Measurements from ENCODE around the gene EXOSC6.
A peak's percentile ranks its signal among the peaks of the same experiment; 100 is the strongest.
"Not testable (repeated sequence)": the region's sequence is repeated elsewhere in the genome, so short reads cannot be mapped to it uniquely, and the experiment has no call there.

The EXOSC6 gene

DNA sequence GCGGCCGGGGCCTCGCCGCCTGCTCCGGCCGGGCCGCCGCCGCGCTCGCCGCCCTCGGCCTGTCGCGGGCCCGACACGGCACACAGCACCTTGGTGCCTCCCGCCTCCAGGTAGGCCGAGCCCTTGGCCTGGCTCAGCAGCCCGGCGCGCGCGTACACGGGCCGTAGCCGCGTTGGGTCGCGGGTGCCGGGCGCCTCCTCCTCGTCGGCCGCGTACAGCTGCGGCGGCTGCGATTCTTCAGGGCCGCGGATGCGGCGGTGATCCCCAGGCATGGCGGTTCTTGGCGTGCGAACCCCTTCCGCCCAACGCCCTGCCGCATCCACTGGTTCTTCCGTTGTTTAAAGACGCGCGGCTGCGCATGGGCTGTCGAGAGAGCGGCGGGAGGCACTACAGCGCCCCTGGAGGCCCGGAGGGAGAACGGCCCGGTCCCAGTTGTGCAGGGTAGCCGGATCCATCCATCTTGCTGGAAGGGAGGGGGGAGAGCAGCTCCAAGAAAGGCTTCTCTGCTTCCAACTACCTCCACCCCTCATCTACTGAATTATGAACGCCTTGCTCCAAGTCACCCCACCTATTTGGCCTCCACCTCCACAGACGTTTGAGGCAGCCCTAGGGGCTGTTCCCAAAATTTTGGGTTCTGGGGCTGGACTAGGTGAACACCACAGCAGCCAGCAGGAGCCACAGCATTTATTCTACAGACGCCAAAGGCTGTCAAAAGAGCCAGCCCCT, at the start of gene EXOSC6:
TSS of gene EXOSC6 (minus strand) at position 312 of the 726 bp plus-strand sequence. CDS start at position 272, 40 bp downstream.
- DNase-seq (ENCODE audit: low read depth): peak; percentile 85

DNA sequence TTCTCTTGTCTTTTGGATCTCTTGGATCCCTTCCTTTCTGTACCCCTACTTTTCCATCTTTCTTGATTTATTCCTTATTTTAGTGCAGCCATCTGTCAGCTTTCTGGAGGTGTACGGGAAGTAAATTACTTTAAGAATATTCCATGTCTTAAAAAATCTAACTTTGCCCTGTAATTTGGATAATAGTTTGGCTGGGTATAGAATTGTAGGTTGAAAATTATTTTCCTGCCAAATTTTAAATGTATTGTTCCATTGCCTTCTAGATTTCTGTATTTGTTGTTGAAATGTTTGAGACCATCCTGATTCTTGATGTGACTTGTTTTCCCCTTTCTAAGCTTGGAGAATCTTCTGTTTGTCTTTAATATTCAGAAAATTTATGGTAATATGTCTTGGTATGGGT, 49.4 kb upstream of the EXOSC6 start:
- DNase-seq (ENCODE audit: low read depth): no peak

DNA sequence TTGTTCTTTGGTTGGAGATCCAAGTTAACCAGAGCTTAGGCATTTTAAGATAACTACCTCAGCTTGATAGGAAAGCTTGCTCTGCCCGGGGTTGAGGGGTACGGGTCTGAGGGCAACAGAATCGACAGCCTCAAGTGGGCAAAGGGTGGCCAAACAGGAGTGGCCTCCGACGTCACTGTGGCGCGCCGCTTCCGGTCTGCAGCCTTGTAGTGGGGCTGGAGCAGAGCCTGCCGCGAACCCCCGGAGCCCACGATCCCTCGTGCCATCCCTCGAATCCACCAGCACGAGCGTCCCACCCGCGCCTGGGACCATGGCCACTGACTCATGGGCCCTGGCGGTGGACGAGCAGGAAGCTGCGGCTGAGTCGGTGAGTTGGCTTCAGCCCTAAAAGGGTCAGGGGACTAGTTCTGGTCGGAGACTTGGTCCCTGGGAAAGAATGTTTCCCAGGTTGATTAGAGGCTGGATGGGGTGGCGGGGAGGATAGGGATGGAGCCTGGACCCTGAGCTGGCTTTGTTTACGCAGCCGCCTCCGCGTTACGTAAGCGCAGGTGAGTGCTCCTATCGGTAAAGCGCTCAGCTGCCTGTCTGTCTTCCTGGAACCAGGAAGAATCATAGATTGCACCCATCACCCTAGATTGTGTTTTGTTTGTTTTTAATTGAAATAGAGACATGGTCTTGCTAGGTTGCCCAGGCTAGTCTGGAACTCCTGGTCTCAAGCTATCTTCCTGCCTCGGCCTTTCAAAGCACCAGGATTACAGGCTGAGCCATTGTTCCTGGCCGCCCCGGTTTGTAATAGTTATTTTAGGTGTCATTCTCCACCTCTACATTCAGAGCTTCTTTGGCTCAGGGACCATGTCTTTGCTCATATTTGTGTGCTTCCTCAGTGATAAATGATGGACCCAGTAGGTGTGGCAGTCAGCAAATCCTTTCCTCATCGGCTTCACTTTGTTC, 47.5 kb upstream of the EXOSC6 start, which contains the start of gene DDX19B:
TSS of gene DDX19B (plus strand) at position 199 of the 951 bp plus-strand sequence. CDS start at position 311, 112 bp downstream.
- peak; percentile 50 for DNase-seq (ENCODE audit: low read depth)

DNA sequence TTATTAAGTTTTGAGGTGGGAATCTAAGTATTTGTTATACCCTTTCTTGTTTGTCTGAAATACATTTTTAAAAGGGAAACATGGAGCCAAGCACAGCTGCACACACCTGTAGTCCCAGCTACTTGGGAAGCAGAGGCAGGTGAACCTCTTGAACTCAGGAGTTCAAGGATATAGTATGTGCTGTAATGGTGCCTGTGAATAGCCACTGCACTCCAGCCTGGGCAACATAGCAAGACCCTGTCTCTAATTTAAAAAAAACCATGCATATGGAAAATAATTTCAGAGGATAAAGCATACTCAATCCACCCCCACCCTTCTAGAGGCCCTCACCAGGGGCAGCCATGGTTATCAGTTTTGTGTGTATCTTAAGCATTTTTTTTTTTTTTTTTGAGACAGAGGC, 43.9 kb upstream of the EXOSC6 start:
- no peak for DNase-seq (ENCODE audit: low read depth)

DNA sequence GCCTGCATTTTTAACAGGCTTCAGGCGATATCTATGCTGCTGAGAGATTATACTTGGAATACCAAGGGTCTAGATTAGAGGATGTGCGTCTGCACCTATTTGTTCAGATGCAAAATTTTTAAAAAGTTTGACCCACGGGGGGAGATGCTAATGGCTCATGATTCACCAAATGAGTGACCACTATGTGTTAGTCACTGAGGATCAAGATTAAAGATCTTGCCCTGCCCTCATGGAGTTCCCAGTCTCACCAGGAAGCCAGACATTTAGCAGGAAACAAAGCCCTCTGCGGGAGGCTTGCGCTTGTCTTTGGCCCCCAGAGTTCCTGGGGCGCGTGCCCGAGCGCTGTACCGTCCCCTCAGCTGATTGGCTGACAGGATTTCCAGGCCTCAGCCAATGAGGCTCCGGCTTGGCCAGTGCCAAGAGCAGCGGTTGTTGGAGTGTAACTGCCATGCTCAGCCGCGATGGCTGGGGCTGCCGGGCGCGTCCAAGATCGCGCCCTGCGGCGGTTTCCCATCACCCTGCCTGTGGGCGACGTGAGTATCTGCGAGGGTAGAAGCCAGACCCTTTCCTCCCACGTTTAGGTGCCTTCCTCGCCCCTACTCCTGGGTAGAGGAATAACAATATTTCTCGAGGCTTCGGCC, 42.8 kb upstream of the EXOSC6 start:
- DNase-seq (ENCODE audit: low read depth): no peak

DNA sequence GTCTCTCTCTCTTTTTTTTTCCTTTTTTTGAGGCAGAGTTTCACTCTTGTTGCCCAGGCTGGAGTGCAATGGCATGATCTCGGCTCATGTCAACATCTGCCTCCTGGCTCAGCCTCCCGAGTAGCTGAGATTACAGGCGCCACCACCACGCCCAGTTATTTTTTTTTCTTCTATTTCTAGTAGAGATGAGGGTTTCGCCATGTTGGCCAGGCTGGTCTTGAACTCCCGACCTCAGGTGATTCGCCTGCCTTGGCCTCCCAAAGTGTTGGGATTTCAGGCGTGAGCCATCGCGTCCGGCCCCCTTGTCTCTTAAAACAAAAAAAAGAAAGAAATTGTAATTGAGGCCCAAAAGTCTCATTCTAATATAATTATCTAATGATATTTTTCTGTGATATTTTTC, 40.4 kb upstream of the EXOSC6 start:
- DNase-seq (ENCODE audit: low read depth): not testable (repeated sequence)

DNA sequence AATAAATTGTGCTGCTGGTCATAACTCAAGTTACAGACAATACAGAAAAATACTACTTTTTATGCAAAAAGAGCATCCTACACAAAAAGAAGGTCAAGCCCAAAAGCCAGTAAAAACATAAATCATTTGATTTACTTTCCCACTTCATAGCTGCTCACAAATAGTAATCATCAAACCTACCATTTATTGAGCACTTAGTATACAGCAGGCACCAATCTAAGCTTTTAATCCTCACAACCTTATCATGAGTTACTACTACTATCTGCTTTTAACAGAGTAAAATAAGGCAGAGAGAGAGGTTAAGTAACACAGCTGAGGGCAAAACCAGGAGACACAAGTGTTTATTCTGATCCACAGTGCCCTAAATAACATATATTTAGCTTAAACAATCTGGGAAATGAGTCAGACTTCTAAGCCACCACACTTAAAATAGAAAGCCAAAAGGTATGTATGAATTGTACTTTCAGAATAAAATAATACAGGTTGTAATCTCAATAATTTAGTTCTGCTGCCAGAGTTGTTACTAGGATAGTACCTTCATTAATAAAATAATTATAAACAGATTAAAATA, 39.3 kb upstream of the EXOSC6 start:
- DNase-seq (ENCODE audit: low read depth): no peak

DNA sequence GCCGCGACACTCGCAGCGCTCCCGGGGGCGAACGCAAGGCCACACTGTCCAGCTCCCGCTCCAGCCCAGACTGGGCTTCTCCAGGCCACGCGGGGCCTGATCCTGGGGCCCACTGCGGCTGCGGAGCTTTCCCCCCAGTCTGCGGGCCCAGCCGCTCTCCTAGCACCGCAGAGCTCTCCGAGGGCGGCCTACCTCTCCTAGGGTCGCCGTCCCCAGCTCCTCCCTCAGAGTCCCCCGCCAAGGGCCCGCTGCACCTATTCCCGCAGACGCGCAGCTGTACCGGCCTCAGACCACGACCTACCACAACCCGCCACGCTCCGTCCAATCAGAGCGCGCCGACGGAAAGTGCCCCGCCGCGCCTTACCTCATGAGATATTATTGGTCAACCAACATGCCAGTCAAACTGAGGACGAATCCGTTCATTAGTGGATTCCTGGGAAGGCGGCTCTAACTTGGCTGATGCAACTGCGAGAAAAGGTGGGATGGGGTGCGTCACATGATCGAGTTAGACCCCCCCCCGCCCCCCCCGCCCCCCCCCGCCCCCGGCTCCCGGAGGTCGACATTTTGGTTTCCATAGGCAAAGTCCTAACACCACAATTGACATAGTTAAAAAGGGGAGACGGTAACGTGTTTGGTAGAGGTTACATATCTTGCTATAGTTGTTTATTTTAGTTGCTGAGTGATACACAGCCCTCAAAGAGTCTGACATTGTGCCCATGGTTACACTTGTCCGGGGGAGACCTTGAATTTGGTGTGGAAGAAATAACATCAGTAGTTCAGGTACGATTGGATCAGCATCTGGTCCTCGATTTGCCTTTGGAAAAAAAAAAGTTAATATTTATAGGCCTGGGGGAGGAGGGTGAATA, 37.7 kb upstream of the EXOSC6 start, which contains the start of gene AARS1:
TSS of gene AARS1 (minus strand) at position 278 of the 866 bp plus-strand sequence. CDS start 6,743 bp downstream, outside the sequence.
- peak; percentile 88 for DNase-seq (ENCODE audit: low read depth)

DNA sequence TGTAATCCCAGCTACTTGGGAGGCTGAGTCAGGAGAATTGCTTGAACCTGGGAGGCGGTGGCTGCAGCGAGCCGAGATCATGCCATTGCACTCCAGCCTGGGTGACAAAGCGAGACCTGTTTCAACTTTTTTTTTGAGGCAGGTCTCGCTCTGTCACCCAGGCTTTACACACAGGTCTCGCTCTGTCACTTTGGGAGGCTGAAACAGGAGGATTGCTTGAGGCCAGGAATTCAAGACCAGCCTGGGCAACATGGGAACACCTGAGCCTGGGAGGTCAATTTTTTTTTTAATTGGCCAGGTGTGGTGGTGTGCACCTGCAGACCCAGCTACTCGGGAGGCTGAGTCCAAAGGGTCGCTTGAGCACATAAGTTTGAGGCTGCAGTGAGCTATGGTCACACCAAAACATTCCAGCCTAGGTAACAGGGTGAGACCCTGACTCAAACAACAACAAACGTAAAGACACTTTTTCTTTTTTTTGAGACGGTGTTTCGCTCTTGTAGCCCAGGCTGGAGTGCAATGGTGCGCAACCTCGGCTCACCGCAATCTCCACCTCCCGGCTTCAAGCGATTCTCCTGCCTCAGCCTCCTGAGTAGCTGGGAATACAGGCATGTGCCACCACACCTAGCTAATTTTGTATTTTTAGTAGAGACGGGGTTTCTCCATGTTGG, 35.7 kb upstream of the EXOSC6 start:
- not testable (repeated sequence) for DNase-seq (ENCODE audit: low read depth)

DNA sequence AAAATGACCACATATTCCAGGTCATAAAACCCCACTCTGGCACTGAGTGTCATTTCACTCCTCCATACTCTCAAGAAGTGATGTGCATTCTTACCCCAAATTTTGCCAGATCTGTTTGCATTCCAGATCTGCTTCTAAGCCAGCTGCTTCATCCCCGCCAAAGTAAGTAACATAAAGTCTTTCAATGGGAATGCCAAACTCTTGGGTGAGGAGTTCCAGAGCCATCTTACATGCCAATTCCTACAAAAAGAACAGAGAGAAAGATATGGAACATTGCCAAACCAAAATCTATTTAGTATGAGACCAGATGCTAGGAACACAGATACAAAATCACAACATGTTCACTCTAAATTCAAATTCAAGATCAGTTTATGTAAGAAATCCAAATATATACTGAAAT, 24.7 kb upstream of the EXOSC6 start:
- DNase-seq (ENCODE audit: low read depth): no peak

DNA sequence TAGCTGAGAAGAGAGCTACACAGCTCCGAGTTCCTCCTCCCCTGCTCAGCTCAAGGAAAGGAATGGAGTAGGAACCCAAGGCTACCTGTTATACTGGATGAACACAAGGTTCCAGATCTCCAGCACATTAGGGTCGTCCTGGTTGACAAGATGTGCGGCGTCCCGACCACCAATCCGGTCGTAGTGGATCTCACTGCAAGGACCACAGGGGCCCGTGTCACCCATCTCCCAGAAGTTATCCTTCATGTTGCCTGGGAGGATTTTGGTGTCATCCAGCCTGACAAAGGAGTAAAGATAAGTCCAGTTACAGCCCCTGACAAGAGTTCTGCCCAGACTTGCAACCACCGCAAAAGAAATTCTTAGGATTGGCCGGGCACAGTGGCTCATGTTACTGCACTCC, 20.0 kb upstream of the EXOSC6 start:
- no peak for DNase-seq (ENCODE audit: low read depth)

DNA sequence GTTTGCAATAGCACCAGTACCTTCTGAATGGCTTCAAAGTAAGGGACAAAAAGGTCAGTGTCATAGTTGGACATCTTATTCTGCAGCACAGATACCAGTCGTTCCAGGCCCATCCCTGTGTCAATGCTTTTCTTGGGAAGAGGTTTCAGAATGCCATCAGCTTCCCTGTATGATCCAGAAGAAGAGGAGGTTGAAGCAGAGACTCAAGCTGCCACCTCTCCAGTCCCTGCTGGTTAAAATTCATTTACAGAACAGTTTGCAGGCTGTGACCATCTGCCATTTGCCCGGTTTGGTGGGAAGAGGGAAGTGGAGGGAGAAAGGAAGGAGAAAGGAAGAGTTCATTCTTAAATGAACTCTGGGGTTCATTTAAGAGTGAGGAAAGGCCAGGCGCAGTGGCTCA, 18.4 kb upstream of the EXOSC6 start:
- DNase-seq (ENCODE audit: low read depth): no peak

DNA sequence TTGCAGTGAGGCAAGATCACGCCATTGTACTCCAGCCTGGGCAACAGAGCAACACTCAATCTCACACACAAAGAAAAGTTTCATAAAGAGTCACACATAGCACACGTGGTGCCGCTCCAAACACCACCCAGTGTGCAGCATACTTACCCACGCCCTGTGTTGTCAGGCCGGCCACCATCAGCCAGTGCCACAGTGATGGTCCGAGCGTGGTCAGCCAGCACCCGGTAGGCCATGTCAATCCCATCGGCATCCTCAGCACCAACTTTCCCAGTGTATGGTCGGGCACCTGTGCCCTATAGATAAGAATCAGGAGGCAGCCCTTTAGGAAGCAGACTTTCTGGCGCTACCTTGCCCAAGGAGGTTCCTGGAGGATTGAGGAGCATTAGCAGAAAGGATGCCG, 17.7 kb upstream of the EXOSC6 start:
- no peak for DNase-seq (ENCODE audit: low read depth)

DNA sequence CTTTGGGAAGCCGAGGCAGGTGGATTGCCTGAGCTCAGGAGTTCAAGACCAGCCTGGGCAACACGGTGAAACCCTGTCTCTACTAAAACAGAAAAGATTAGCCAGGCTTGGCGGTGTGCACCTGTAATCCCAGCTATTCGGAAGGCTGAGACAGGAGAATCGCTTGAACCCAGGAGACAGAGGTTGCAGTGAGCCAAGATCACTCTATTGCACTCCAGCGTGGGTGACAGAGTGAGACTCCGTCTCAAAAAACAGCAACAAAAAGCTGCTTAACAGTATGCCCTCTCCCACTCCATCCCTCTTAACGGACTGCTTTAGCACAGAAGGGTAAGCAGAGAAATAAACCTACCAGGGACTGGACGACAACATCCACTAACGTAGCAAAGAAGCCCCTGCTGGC, 16.2 kb upstream of the EXOSC6 start:
- DNase-seq (ENCODE audit: low read depth): not testable (repeated sequence)

DNA sequence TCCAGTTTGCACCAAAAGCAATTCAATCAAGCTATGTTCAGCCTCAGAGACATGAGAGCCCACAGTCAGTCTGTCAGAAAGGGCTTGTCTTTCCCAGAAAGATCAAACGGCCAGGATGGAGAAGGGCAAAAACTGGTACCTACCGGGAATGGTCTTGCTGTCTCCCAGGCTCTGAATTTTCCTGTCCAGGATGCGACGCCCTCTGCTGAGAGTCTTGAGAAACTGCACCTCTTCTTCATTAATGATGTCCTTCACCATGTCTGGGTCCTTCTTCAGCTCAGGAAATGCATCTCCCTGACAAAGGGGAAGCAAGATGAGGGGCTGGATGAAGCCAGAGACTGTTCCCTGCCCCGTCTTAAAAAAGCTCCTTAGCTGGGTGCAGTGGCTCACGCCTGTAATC, 15.8 kb upstream of the EXOSC6 start:
- no peak for DNase-seq (ENCODE audit: low read depth)

DNA sequence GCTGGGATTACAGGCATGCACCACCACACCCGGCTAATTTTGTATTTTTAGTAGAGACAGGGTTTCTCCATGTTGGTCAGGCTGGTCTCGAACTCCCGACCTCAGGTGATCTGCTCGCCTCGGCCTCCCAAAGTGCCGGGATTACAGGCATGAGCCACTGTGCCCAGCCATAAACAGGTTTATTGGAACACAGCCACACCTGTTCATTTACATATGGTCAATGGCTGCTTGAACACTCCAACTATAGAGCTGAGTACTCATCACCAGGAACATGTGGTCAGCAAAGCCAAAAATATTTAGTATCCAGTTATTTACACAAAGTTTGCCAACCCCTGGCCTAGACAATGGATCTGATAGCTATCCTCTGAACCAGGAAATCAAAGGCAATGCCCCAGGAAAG, 8.2 kb upstream of the EXOSC6 start:
- not testable (repeated sequence) for DNase-seq (ENCODE audit: low read depth)

DNA sequence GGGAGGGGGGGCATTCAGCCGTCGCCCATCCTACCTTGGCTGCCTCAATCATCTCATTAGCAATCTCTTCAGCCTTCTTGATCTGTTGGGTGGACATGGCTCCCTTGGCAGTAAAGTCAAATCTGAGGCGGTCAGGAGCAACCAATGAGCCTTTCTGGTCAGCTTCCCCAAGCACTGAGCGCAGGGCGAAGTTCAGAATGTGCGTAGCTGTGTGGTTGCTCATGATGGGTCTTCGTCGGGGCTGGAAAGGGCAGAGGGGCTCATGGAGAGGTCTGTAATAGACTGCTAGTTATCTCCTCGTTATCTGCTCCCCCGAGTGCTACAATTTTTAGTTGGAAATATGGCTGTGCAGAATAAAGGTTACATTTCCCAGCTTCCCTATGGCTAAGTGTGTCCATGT, 7.2 kb upstream of the EXOSC6 start:
- DNase-seq (ENCODE audit: low read depth): no peak

DNA sequence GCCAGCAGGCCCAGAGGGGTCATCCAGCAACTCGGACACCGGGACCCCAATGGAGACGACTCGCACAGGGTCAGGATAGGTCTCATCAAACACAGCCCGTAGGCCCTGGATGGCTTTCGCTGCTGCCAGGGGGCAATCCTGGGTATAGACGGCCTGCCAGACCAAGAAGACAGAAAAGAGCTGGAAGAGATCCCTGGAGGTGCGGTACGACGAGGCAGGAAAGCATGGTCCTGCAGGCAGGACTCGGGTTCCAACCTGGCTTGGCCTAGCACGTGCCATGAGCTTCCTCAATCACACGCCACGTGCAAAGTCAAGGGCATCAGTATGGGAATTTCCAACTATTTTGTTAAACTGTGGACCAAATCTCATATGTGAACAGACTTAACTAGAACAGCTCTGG, 6.3 kb upstream of the EXOSC6 start:
- no peak for DNase-seq (ENCODE audit: low read depth)

DNA sequence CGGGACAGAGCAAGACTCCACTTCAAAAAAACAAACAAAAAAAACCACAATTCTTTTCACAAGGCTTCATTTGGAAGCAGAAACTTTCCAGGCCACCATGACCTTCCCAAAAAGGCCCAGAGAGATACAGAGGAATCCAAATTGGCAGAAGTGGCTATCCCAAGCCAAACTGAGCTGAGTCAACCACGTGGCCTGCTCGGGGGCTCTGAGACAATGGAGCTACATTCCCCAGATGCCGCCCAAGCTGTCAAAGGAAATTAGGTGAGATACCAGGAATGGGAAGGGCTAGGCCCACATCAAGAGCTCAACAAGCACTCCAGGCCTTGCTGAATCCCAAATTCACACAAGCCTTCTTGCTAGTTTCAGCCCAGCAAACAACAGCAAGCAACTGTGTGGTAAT, 5.7 kb upstream of the EXOSC6 start:
- DNase-seq (ENCODE audit: low read depth): no peak

DNA sequence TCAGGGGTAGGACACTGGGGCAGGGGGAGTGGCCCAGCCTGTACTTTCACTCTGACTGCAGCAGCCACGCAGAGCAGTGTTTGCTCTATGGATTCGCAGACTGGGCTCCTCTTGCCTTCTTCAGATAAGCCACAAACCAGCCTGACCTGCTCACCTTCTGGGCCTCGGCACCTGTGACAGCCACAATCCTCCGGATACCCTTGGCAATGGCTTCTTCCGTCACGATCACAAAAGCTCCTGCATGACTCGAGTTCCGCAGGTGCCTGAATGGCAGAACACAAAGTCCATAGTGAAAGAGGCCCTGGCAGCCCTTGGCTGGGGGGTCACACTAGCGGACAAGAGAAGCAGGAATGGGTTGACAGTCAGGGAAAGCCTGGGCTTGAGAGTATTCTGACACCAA, 3.8 kb upstream of the EXOSC6 start:
- no peak for DNase-seq (ENCODE audit: low read depth)

DNA sequence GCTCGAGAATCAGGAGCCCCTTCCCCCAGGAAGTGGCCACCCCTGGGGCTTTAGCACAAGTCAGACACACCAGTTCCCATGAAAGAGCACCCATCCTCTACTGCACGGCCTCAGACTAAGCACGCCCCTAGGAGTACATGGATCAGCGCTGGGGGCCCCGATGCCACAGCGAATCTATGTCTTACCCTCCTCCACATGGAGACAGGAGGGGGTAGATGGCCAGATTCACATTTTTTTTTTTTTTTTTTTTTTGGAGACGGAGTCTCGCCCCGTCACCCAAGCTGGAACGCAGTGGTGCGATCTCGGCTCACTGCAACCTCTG, 3.2 kb upstream of the EXOSC6 start:
- DNase-seq (ENCODE audit: low read depth): no peak
